Embryonic facial prominence (tissue), 1 donor: Measurements from ENCODE around the gene ZNF398.

ENCODE experiments used
- DNase-seq: peaks from one replicate; pipeline ENCODE4 v3.0.0-alpha.2; 2016; ENCODE audit errors: extremely low spot score

ZNF398 gene

GRCh38 chr7:149196705-149197171 lies 49.5 kb downstream of the ZNF398 start:
- no peak for DNase-seq

GRCh38 chr7:149197675-149198074 lies 50.4 kb downstream of the ZNF398 start:
- no peak for DNase-seq

GRCh38 chr7:149198161-149198816 lies 51.0 kb downstream of the ZNF398 start:
- no peak for DNase-seq

- DNase-seq, result no peak
Observed at GRCh38 chr7:149199234-149199995, 52.2 kb downstream of the ZNF398 start.

GRCh38 chr7:149202831-149203231 lies 55.6 kb downstream of the ZNF398 start:
- DNase-seq, result no peak

- no peak for DNase-seq
Observed at GRCh38 chr7:149205690-149206381, 58.6 kb downstream of the ZNF398 start.

GRCh38 chr7:149207324-149208035 lies 60.2 kb downstream of the ZNF398 start:
- no peak for DNase-seq

- no peak for DNase-seq
Observed at GRCh38 chr7:149209518-149210269, 62.4 kb downstream of the ZNF398 start.

- no peak for DNase-seq
Observed at GRCh38 chr7:149210551-149210950, 63.3 kb downstream of the ZNF398 start.

- no peak for DNase-seq
Observed at GRCh38 chr7:149214020-149214720, 66.9 kb downstream of the ZNF398 start.

GRCh38 chr7:149216402-149216801 lies 69.1 kb downstream of the ZNF398 start:
- DNase-seq, result no peak

- no peak for DNase-seq
Observed at GRCh38 chr7:149217570-149217969, 70.3 kb downstream of the ZNF398 start.

- no peak for DNase-seq
Observed at GRCh38 chr7:149218469-149219420, 71.5 kb downstream of the ZNF398 start.

- DNase-seq, result no peak
Observed at GRCh38 chr7:149220534-149220933, 73.3 kb downstream of the ZNF398 start.

GRCh38 chr7:149223176-149223575 lies 75.9 kb downstream of the ZNF398 start:
- DNase-seq, result no peak

- no peak for DNase-seq
Observed at GRCh38 chr7:149223761-149224160, 76.5 kb downstream of the ZNF398 start.

- DNase-seq, result no peak
Observed at GRCh38 chr7:149224352-149224751, 77.1 kb downstream of the ZNF398 start.

GRCh38 chr7:149225106-149225505 lies 77.9 kb downstream of the ZNF398 start:
- DNase-seq, result no peak

- DNase-seq, result no peak
Observed at GRCh38 chr7:149225656-149226055, 78.4 kb downstream of the ZNF398 start.
